Kidney capillary endothelial cell (primary cell): ENCODE measurements around the gene TPD52L1.

Experiments used
- DNase-seq: peaks from one replicate; pipeline ENCODE4 v3.0.0-alpha.2; 2018; ENCODE audit warnings: low spot score

The TPD52L1 gene

GRCh38 chr6:125236536-125237327 is 83.2 kb downstream of the TPD52L1 start:
- DNase-seq = no peak

GRCh38 chr6:125237764-125238163 is 84.2 kb downstream of the TPD52L1 start:
- DNase-seq = no peak

GRCh38 chr6:125245109-125245508 is 91.5 kb downstream of the TPD52L1 start:
- no peak for DNase-seq

GRCh38 chr6:125245523-125246264 is 92.1 kb downstream of the TPD52L1 start:
- no peak for DNase-seq

- no peak for DNase-seq
These were observed 93.0 kb downstream of the TPD52L1 start for GRCh38 chr6:125246566-125246965.

- no peak for DNase-seq
These were observed 94.6 kb downstream of the TPD52L1 start for GRCh38 chr6:125248136-125248535.

- DNase-seq = no peak
These were observed 96.9 kb downstream of the TPD52L1 start for GRCh38 chr6:125250511-125250910.

GRCh38 chr6:125251516-125252220 is 98.1 kb downstream of the TPD52L1 start:
- no peak for DNase-seq

GRCh38 chr6:125252891-125253290 is 99.3 kb downstream of the TPD52L1 start:
- no peak for DNase-seq

GRCh38 chr6:125253881-125254280 is 100.3 kb downstream of the TPD52L1 start:
- DNase-seq = no peak

GRCh38 chr6:125254321-125254720 is 100.7 kb downstream of the TPD52L1 start:
- DNase-seq = no peak

GRCh38 chr6:125255201-125255600 is 101.6 kb downstream of the TPD52L1 start:
- DNase-seq = peak; percentile 10

GRCh38 chr6:125257351-125257750 is 103.8 kb downstream of the TPD52L1 start:
- no peak for DNase-seq

- DNase-seq = no peak
These were observed 105.2 kb downstream of the TPD52L1 start for GRCh38 chr6:125258651-125259353.

GRCh38 chr6:125259354-125259736 is 105.8 kb downstream of the TPD52L1 start:
- DNase-seq = no peak

- DNase-seq = no peak
These were observed 108.7 kb downstream of the TPD52L1 start for GRCh38 chr6:125262016-125263013.

- no peak for DNase-seq
These were observed 110.9 kb downstream of the TPD52L1 start for GRCh38 chr6:125264476-125264875.

- DNase-seq = no peak
These were observed 114.4 kb downstream of the TPD52L1 start for GRCh38 chr6:125267806-125268523.

- no peak for DNase-seq
These were observed 115.2 kb downstream of the TPD52L1 start for GRCh38 chr6:125268765-125269164.

GRCh38 chr6:125269328-125269985 is 115.9 kb downstream of the TPD52L1 start:
- DNase-seq = no peak
